Stimulated activated CD4-positive, alpha-beta T cell treated with anti-CD3 and anti-CD28 coated beads, Interleukin-15, amount 100 ng/mL, for 1 hour (primary cell): ENCODE measurements around the gene ZNF831.
A peak's percentile ranks its signal among the peaks of the same experiment; 100 is the strongest.

ENCODE experiments used
- DNase-seq, 2 donors: peaks; one replicate each; pipeline ENCODE4 v3.0.0-alpha.2; 2020; ENCODE audit warnings: low read depth in 1 of 2, low spot score in 1 of 2

The ZNF831 gene

GRCh38 chr20:59211208-59211765 is 47.7 kb downstream of the ZNF831 start:
- no peak for DNase-seq

- DNase-seq, result no peak
Measured at GRCh38 chr20:59214073-59214472, 50.5 kb downstream of the ZNF831 start.

GRCh38 chr20:59214606-59215547 is 51.3 kb downstream of the ZNF831 start:
- DNase-seq, result no peak

- DNase-seq, result no peak
Measured at GRCh38 chr20:59217173-59217572, 53.6 kb downstream of the ZNF831 start.

GRCh38 chr20:59217794-59218280 is 54.2 kb downstream of the ZNF831 start:
- no peak for DNase-seq

- DNase-seq, result no peak
Measured at GRCh38 chr20:59219211-59219610, 55.6 kb downstream of the ZNF831 start.

GRCh38 chr20:59220161-59220560 is 56.5 kb downstream of the ZNF831 start:
- DNase-seq, result no peak

- no peak for DNase-seq
Measured at GRCh38 chr20:59221049-59221706, 57.6 kb downstream of the ZNF831 start.

GRCh38 chr20:59221707-59222252 is 58.2 kb downstream of the ZNF831 start:
- no peak for DNase-seq

- peak; percentile 63 to 85 for DNase-seq
Measured at GRCh38 chr20:59222253-59223181, 58.9 kb downstream of the ZNF831 start.

GRCh38 chr20:59223182-59223601 is 59.6 kb downstream of the ZNF831 start:
- DNase-seq, result no peak

- no peak for DNase-seq
Measured at GRCh38 chr20:59223750-59224149, 60.1 kb downstream of the ZNF831 start.

- no peak for DNase-seq
Measured at GRCh38 chr20:59224236-59224635, 60.6 kb downstream of the ZNF831 start.

GRCh38 chr20:59230385-59230784 is 66.8 kb downstream of the ZNF831 start:
- DNase-seq, result no peak

GRCh38 chr20:59231124-59231804 is 67.6 kb downstream of the ZNF831 start:
- no peak for DNase-seq

GRCh38 chr20:59232618-59233017 is 69.0 kb downstream of the ZNF831 start:
- no peak for DNase-seq

GRCh38 chr20:59235226-59235625 is 71.6 kb downstream of the ZNF831 start:
- no peak for DNase-seq

GRCh38 chr20:59240006-59240405 is 76.4 kb downstream of the ZNF831 start:
- no peak for DNase-seq

GRCh38 chr20:59242714-59243626 is 79.3 kb downstream of the ZNF831 start:
- no peak for DNase-seq
